HL-60 (cell line): ENCODE results near the gene ADTRP.

ENCODE experiments used
- DNase-seq, 2 experiments: peaks; one replicate each; pipeline ENCODE4 v3.0.0-alpha.2; 2010 to 2020; ENCODE audit warnings: low read depth in 1 of 2, low spot score in 1 of 2
- H3K27ac ChIP-seq: fragments of 250-450 bp; sonication (Bioruptor Pico); replicated peaks from 2 replicates; pipeline ENCODE4 v1.5.1; 2020; ENCODE audit warnings: mild to moderate bottlenecking, moderate library complexity
- H3K27me3 ChIP-seq: fragments of 250-450 bp; sonication (Bioruptor Pico); 2 replicates; pipeline ENCODE4 v1.5.1; 2021; ENCODE audit warnings: mild to moderate bottlenecking, moderate library complexity; ENCODE audit not compliant: insufficient read depth, poor library complexity, severe bottlenecking
- H3K4me3 ChIP-seq: replicated peaks from 2 replicates; pipeline ENCODE4 v1.5.1; 2011; ENCODE audit warnings: mild to moderate bottlenecking, control low read depth, low read length; ENCODE audit not compliant: insufficient read depth
- CTCF ChIP-seq: IDR thresholded peaks from one replicate; pipeline ENCODE4 v1.5.1; 2011; ENCODE audit warnings: low read length, control low read depth, inconsistent platforms; ENCODE audit not compliant: insufficient read depth
- GABPA ChIP-seq: IDR thresholded peaks from 2 replicates; pipeline ENCODE4 v1.6.1; 2012; ENCODE audit warnings: low read depth
- POLR2AphosphoS5 ChIP-seq: IDR thresholded peaks from 2 replicates; pipeline ENCODE4 v1.6.1; 2012; ENCODE audit warnings: low read depth
- REST ChIP-seq: IDR thresholded peaks from 2 replicates; pipeline ENCODE4 v1.6.1; 2012; ENCODE audit warnings: low read depth; ENCODE audit not compliant: insufficient replicate concordance
- SPI1 ChIP-seq: IDR thresholded peaks from 2 replicates; pipeline ENCODE4 v1.6.1; 2012; ENCODE audit warnings: low read depth, mild to moderate bottlenecking, borderline replicate concordance

ADTRP gene

GRCh38 chr6:11762794-11763459 is 15.7 kb downstream of the ADTRP start:
- TF ChIP-seq CTCF (no peak), REST (no peak), GABPA (no peak), SPI1 (no peak), POLR2AphosphoS5 (no peak)
- Histone ChIP-seq H3K27me3 (no peaks in the 10 kb centered on the region), H3K4me3 (no peak overlapping the region), H3K27ac (no peak overlapping the region)
- no peak for DNase-seq

- H3K27ac ChIP-seq = no peak overlapping the region
- no peak for DNase-seq
These were observed 16.6 kb downstream of the ADTRP start for GRCh38 chr6:11761744-11762620.

More at GRCh38 chr6:11761744-11762620, 16.6 kb downstream of the ADTRP start:
- Histone ChIP-seq H3K4me3 (no peak overlapping the region), H3K27me3 (no peaks in the 10 kb centered on the region)
- TF ChIP-seq REST = no peak
- TF ChIP-seq GABPA = no peak
- no peak for TF ChIP-seq CTCF
- no peak for TF ChIP-seq SPI1
- no peak for TF ChIP-seq POLR2AphosphoS5
